ENCODE results near the gene TRIM44. TPM values are rescaled to one million over a fixed set of nuclear protein-coding genes. Genes with fewer than 3 reads are reported as not detected.

Gene TRIM44
- total and polyA plus RNA-seq, 2 donors (not counting 3 experiments of a cell fraction or from before 2014, with no cell fraction given), result 31.7 to 72.0 TPM

DNA sequence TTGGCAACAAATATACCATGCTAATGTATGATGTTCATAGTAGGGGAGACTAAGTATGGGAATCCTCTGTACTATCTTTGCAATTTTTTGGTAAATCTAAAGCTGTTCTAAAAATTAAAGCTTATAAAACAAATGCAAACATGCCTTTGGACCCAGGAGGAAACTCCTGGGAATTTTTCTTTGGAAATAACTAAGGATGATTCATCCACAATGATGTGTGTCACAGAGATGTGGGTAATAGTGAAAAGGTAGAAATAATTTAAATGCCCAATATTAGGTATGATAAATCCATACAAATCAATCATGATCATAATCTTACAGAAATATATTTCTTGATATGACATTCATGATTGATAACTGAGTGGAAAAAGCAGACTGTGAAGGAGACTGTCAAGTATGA, 135.8 kb downstream of the TRIM44 start:
- H3K4me3 ChIP-seq (replicated peaks in 1 of 3; ENCODE audit: insufficient read depth in 1 of 3, low read depth in 1 of 3, low read length in 3 of 3), result no peak overlapping the region
- no peaks in the 10 kb centered on the region for H4K20me1 ChIP-seq (replicated peaks; ENCODE audit: control insufficient read depth, extremely low read depth, insufficient read depth, low read length)
- TF ChIP-seq FOS (IDR thresholded peaks at IDR 0.05; ENCODE audit: borderline replicate concordance, insufficient read depth, low read length), result peak; percentile 84
- no peak for TF ChIP-seq POLR2A (IDR thresholded peaks at IDR 0.05; ENCODE audit: low read depth, low read length)
- peak; percentile 60 for TF ChIP-seq JUN (IDR thresholded peaks at IDR 0.05; ENCODE audit: borderline replicate concordance, insufficient read depth, insufficient read length, low read depth)
- TF ChIP-seq, protein P1, sequence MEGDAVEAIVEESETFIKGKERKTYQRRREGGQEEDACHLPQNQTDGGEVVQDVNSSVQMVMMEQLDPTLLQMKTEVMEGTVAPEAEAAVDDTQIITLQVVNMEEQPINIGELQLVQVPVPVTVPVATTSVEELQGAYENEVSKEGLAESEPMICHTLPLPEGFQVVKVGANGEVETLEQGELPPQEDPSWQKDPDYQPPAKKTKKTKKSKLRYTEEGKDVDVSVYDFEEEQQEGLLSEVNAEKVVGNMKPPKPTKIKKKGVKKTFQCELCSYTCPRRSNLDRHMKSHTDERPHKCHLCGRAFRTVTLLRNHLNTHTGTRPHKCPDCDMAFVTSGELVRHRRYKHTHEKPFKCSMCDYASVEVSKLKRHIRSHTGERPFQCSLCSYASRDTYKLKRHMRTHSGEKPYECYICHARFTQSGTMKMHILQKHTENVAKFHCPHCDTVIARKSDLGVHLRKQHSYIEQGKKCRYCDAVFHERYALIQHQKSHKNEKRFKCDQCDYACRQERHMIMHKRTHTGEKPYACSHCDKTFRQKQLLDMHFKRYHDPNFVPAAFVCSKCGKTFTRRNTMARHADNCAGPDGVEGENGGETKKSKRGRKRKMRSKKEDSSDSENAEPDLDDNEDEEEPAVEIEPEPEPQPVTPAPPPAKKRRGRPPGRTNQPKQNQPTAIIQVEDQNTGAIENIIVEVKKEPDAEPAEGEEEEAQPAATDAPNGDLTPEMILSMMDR (IDR thresholded peaks at IDR 0.05; ENCODE audit: extremely low read depth in 1 of 2, insufficient read depth in 1 of 2, low read depth in 1 of 2, low read length in 2 of 2), result no peak
- no TSS peak for BruUV-seq (replicated peaks)
- H3K9me3 ChIP-seq (replicated peaks; ENCODE audit: control insufficient read depth, insufficient read depth, low read length), result no peaks in the 10 kb centered on the region
- peaks cover 3% of the 10 kb centered on the region for H3K79me2 ChIP-seq (ENCODE audit: control insufficient read depth, insufficient read depth, low read length)
- H3K27ac ChIP-seq (ENCODE audit: insufficient read depth, low read depth, low read length), result peak overlapping the region; percentile 83
- H2AFZ ChIP-seq (ENCODE audit: low read depth, low read length), result no peak overlapping the region
- peak; percentile 37 for DNase-seq (ENCODE audit: low read depth, low spot score)
- ChIA-PET CTCF (interaction anchor here (0.9 to 11.6 kb wide), 7 partner anchors 17 to 460 kb away, joined by 3 to 141 read pairs (median 3); no protein-coding TSS in a partner anchor), POLR2A (no interaction called here)
- no peaks in the 10 kb centered on the region for H3K9me1 ChIP-seq (replicated peaks; ENCODE audit: control insufficient read depth, extremely low read depth, insufficient read depth, low read length)
- FAIRE-seq, result no peak
- H3K27me3 ChIP-seq (ENCODE audit: control insufficient read depth in 2 of 2, insufficient read depth in 2 of 2, low read length in 2 of 2), result no peaks in the 10 kb centered on the region
- H3K9ac ChIP-seq (replicated peaks; ENCODE audit: extremely low read depth, insufficient read depth, low read length), result no peak overlapping the region
- dilution Hi-C loops (cut with MboI; ENCODE audit: extremely low pct_ligation_motif_present, low sequenced_read_pairs) (no loop called here), intact Hi-C loops (cut with micrococcal nuclease) (loop anchor here (5.0 kb wide), 1 partner anchor 61 kb away; no protein-coding TSS in a partner anchor)
- H3K36me3 ChIP-seq (ENCODE audit: control insufficient read depth in 2 of 2, extremely low read depth in 1 of 2, insufficient read depth in 2 of 2, low read length in 2 of 2), result no peaks in the 10 kb centered on the region
- peak overlapping the region; percentile 24 for H3K4me2 ChIP-seq (ENCODE audit: insufficient read depth, low read length)
- peaks cover 45% of the 10 kb centered on the region for H3K4me1 ChIP-seq (ENCODE audit: control insufficient read depth, extremely low read depth, insufficient read depth, low read length)

DNA sequence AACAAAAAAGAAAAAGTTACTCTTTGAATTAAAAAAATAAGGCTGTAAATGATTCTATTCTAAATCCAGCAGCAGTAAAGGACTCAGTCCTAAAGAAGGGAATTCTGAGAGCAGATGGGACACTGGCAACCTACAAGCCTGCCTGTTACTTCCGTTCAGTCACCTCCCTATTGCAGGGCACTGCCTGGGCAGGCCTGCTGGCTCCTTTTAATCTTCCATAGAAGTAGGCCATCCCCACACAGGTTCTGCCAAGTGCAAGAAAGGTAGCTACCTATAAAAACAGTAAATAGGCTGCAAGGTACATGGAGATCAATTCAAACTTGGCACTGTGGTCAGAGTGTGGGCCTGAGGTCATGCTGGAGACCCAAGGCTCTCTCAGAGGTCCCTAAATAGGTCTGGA, 136.4 kb downstream of the TRIM44 start:
- peaks cover 45% of the 10 kb centered on the region for H3K4me1 ChIP-seq (ENCODE audit: control insufficient read depth, extremely low read depth, insufficient read depth, low read length)
- intact Hi-C loops (cut with micrococcal nuclease), result loop anchor here (5.0 kb wide), 1 partner anchor 62 kb away; no protein-coding TSS in a partner anchor
- no peaks in the 10 kb centered on the region for H4K20me1 ChIP-seq (replicated peaks; ENCODE audit: control insufficient read depth, extremely low read depth, insufficient read depth, low read length)
- no peak overlapping the region for H2AFZ ChIP-seq (ENCODE audit: low read depth, low read length)
- H3K9ac ChIP-seq (replicated peaks; ENCODE audit: extremely low read depth, insufficient read depth, low read length), result no peak overlapping the region
- H3K9me1 ChIP-seq (replicated peaks; ENCODE audit: control insufficient read depth, extremely low read depth, insufficient read depth, low read length), result no peaks in the 10 kb centered on the region
- no peak overlapping the region for H3K4me3 ChIP-seq (replicated peaks in 1 of 3; ENCODE audit: insufficient read depth in 1 of 3, low read depth in 1 of 3, low read length in 3 of 3)
- H3K36me3 ChIP-seq (ENCODE audit: control insufficient read depth in 2 of 2, extremely low read depth in 1 of 2, insufficient read depth in 2 of 2, low read length in 2 of 2), result no peaks in the 10 kb centered on the region
- dilution Hi-C loops (cut with MboI; ENCODE audit: extremely low pct_ligation_motif_present, low sequenced_read_pairs), result no loop called here
- DNase-seq (ENCODE audit: low read depth, low spot score) (no peak), FAIRE-seq (no peak)
- TF ChIP-seq MYC (IDR thresholded peaks at IDR 0.05; ENCODE audit: low read depth, low read length), result no peak
- no peak for TF ChIP-seq FOS (IDR thresholded peaks at IDR 0.05; ENCODE audit: borderline replicate concordance, insufficient read depth, low read length)
- TF ChIP-seq POLR2A (IDR thresholded peaks at IDR 0.05; ENCODE audit: low read depth, low read length), result no peak
- ChIA-PET CTCF (interaction anchor here (1.0 to 11.6 kb wide), 5 partner anchors 22 to 460 kb away, joined by 3 to 141 read pairs (median 3); no protein-coding TSS in a partner anchor), POLR2A (no interaction called here)
- peak overlapping the region; percentile 38 for H3K27ac ChIP-seq (ENCODE audit: insufficient read depth, low read depth, low read length)
- H3K79me2 ChIP-seq (ENCODE audit: control insufficient read depth, insufficient read depth, low read length), result peaks cover 3% of the 10 kb centered on the region
- H3K9me3 ChIP-seq (replicated peaks; ENCODE audit: control insufficient read depth, insufficient read depth, low read length), result no peaks in the 10 kb centered on the region
- H3K27me3 ChIP-seq (ENCODE audit: control insufficient read depth in 2 of 2, insufficient read depth in 2 of 2, low read length in 2 of 2), result no peaks in the 10 kb centered on the region
- H3K4me2 ChIP-seq (ENCODE audit: insufficient read depth, low read length), result no peak overlapping the region
- BruUV-seq (replicated peaks), result no TSS peak
